NB4 (cell line): ENCODE results near the gene HPCAL1.

ENCODE experiments used
- CTCF ChIP-seq: IDR thresholded peaks from one replicate; pipeline ENCODE4 v1.5.1; 2012; ENCODE audit warnings: low read depth, low read length
- MAX ChIP-seq: IDR thresholded peaks from 2 replicates; pipeline ENCODE4 v1.6.1; 2011; ENCODE audit warnings: low read depth, low read length
- MYC ChIP-seq: IDR thresholded peaks from 2 replicates; pipeline ENCODE4 v1.6.1; 2011; ENCODE audit warnings: low read depth, low read length
- POLR2A ChIP-seq: IDR thresholded peaks from 2 replicates; pipeline ENCODE4 v1.6.1; 2011; ENCODE audit warnings: mild to moderate bottlenecking; ENCODE audit not compliant: insufficient read length; ENCODE audit errors: extremely low read depth

- no peak for TF ChIP-seq MYC
- TF ChIP-seq CTCF = no peak
- no peak for TF ChIP-seq MAX
- TF ChIP-seq POLR2A = no peak
Measured at GRCh38 chr2:10339647-10340592, 37.2 kb downstream of the HPCAL1 start.
